COLO668 (cell line): ENCODE results near the gene MKLN1.
"Not testable (repeated sequence)": the region's sequence is repeated elsewhere in the genome, so short reads cannot be mapped to it uniquely, and the experiment has no call there.

Experiments
- DNase-seq: peaks from one replicate; lab custom pipeline; 2025; ENCODE audit not compliant: unreplicated experiment; lab: John Stamatoyannopoulos, UW

The MKLN1 gene

GRCh38 chr7:131497454-131497853 is 169.8 kb downstream of the MKLN1 start:
- no peak for DNase-seq

- DNase-seq: no peak
Measured at GRCh38 chr7:131498237-131498885, 170.7 kb downstream of the MKLN1 start.

GRCh38 chr7:131499801-131500200 is 172.1 kb downstream of the MKLN1 start:
- DNase-seq: no peak

- DNase-seq: no peak
Measured at GRCh38 chr7:131500357-131500756, 172.7 kb downstream of the MKLN1 start.

GRCh38 chr7:131501422-131501821 is 173.7 kb downstream of the MKLN1 start:
- no peak for DNase-seq

GRCh38 chr7:131501930-131502685 is 174.4 kb downstream of the MKLN1 start:
- DNase-seq: no peak

- no peak for DNase-seq
Measured at GRCh38 chr7:131502810-131503508, 175.3 kb downstream of the MKLN1 start.

- DNase-seq: no peak
Measured at GRCh38 chr7:131503639-131504038, 176.0 kb downstream of the MKLN1 start.

GRCh38 chr7:131504157-131504899 is 176.7 kb downstream of the MKLN1 start:
- DNase-seq: no peak

GRCh38 chr7:131505037-131505620 is 177.5 kb downstream of the MKLN1 start:
- DNase-seq: not testable (repeated sequence)

- DNase-seq: no peak
Measured at GRCh38 chr7:131505636-131506557, 178.2 kb downstream of the MKLN1 start.

- DNase-seq: no peak
Measured at GRCh38 chr7:131506597-131506996, 178.9 kb downstream of the MKLN1 start.

- peak; percentile 83 for DNase-seq
Measured at GRCh38 chr7:131507592-131508331, 180.1 kb downstream of the MKLN1 start.

GRCh38 chr7:131508754-131509486 is 181.2 kb downstream of the MKLN1 start:
- DNase-seq: no peak

GRCh38 chr7:131509781-131510180 is 182.1 kb downstream of the MKLN1 start:
- no peak for DNase-seq

- DNase-seq: no peak
Measured at GRCh38 chr7:131511071-131511470, 183.4 kb downstream of the MKLN1 start.

- DNase-seq: no peak
Measured at GRCh38 chr7:131511774-131512535, 184.3 kb downstream of the MKLN1 start.
